GM18502 (cell line): ENCODE results near the gene GJA4.

ENCODE experiments used
- ATAC-seq: cut with Tn5 transposase; IDR thresholded peaks from one replicate; pipeline ENCODE4 v1.9.1; 2021; ENCODE audit warnings: mild to moderate bottlenecking; ENCODE audit not compliant: unreplicated experiment, poor library complexity

The GJA4 gene

DNA sequence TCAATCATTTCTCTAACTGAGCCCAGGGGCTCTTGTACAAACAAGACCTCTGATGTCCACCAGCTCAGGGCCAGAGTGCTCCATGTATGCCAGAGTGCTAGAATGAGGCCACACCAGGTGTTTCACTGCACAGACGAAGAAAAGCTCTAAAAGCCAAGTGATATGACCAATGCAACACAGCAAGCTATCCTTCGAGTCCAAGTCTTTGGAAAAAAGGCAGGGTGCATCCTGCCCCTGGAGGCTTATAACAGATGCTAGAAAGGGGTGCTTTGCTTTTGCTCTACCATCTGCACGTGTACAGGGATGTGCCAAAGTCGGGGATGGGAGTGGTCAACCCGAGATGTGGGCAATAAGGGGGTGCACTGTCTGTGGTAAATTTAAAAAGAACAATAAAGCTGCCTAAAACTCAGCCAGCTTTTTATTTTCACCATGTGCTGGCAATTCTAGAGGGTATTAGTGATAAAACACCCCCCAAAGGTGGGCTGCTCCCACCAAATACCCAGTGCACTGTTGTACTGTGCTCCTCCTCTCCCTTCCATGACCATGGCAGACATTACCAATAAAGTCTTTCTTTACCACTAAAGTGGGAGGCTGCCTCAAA is 34.6 kb downstream of the GJA4 start:
- ATAC-seq, result no peak

DNA sequence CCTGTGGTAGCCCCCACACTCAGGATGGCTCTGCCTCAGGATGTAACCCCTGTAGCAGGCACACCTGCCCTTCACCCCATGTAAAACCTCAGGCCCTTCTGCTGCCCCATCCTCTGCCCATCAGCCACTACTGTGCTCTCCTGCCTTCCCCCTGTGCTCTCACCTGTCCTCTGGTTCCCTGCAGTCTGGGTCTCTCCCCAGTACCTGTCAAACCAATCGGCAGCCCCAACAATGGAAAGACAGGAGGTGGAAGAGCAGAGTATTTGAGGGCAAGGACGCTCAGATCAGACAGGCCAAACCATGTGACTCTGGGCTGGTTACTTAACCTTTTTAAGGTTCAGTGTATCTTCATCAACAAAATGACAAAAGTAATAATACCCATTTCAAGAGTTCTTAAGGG is 35.8 kb downstream of the GJA4 start:
- no peak for ATAC-seq

DNA sequence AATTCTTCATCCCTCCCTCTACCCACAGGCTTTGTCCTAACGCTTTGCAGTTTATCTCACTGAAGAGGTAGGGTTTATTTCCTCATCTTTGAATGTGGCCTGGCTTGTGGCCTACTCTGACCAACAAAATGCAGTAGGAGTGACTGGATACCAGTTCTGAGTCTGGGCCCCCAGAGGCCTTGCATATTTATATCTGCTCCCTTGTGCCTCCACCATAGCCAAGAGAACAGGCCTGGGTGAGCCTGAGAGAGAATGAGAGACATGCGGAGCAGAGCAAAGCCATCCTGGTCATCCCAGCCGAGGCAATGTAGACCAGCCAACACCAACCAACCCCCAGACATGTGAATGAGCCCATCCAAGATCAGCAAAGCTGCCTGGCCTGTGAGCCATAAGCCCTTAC is 36.5 kb downstream of the GJA4 start:
- no peak for ATAC-seq

DNA sequence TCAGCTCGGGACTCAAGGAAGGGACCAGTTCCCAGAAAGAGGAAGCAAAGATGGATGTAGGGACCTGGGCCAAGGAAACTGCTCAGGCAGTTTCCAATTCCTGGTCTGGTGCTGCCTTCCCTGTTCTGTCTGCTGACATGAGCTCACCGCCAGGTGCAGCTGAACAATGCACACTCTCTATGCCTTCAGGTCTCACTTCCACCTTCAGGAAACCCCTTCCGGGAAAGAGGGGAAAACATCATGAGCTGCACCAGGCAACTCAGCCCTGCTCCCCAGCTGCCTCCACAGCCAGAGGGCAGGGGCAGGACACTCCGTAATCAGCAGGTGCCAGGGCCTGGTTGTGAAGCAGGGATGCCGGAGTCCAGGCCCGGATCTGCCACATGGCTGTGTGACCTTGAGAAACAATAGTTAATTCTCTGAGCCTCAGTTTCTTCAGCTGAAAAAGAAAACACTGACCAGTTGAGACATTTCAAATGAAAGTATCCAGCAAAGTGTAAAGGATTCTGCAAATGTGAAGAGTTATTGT is 39.0 kb downstream of the GJA4 start:
- ATAC-seq, result no peak

DNA sequence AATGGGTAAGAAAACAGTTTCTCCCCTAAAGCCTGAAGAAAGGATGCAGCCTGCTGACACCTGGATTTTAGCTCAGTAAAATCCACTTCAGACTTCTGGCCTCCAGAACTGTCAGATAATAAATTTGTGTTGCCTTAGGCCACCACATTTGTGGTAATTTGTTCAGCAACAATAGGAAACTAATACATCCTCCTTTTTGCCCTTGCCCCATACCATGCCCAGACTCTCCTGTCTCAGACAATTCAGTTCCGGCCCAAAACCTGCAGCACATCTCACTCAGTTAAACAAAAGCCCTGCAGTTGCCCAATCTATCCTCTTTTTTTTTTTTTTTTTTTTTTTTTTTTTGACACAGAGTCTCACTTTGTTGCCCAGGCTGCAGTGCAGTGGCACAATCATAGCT is 40.9 kb downstream of the GJA4 start:
- ATAC-seq, result no peak

DNA sequence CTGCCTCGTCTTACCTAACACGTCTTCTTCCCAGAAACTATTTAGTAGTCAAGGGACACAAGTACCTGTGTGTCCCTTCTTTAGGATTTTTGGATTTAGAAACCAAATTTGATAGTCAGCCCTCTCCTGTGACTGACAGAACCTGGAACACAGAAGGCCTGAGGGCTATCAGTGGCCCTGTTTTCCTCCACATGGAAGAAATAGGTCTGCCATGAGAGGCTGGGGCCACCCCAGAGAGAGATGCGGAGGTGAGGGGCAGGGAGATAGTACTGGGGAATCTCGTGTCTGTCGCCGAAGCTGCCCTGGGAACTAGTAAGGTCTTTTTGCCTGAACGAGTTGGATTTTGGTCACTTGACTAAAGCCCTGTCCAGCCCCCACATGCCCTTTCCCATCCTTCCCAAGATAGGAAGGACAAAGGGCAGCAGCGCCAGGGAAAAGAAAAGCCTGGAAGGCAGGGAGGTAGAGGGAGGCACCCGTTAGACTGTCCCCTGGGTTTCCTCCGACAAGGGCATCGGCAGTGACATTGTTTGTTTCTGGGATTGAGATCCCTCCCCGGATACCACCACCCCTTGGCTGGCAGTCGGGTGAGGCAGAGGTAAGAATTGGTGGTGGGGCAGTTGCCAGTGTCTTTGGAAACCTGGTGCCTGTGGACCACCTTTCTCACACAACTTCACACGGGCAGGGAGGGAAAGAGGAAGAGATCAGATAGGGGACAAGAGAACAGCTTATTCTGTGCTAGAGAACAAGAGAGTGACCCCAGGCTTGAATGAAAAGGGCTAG is 46.9 kb downstream of the GJA4 start:
- ATAC-seq, result no peak

DNA sequence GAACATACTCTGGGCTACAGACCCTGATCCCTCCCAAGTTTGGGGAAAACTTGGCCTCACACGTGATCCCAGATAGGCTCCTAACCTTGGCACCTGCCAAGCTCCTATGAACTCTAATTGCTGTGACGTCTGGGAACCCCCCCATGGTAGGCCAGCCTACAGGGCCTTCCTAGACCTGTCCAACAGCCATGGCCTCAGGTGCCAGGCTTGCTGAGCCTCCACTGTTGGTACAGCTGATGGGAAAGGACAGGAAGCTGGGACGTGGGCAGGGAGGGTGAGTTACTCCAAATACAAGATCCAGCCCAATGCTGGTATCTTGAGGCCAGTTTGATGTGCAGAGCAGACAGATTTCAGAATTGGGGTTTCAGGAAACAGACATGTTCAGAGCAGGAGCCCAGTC is 47.6 kb downstream of the GJA4 start:
- no peak for ATAC-seq

DNA sequence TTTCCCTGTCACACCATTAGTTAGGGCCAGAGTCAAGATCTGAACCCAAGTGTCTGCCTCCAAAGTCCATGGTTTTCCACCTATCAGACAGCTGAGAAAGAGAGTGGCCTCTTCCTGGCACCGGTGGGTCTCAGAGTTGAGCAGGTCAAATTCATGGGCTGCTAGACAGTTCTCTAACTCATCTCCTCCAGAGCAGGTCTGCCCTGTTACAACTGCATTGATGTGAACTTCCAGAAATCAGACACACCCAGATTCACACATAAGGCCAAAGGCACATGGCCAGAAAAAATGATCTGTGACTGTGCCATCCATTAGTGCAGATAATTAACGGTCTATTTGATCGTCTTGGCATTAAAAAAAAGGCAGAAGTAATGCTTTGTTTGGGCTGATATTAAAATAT is 49.3 kb downstream of the GJA4 start:
- ATAC-seq, result no peak

DNA sequence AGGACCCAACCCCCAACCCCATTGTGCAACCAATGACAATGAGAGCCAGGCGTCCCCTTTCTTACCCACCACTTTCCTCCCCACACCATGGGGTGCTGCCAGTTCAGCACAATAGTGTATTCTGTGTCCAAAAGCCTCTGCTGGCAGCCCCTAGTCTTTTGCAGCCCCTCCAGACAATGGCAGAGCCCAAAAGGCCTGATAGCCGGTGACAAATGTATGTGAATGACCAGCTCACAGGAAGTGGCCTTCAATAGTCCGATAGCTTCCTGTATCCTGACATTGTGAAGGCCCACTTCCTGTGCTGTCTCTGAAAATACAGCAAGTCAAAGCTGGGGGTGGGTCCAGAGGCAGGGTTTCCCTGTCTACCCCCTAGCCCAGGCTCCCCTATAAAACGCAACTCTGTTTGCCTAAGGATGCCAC is 50.2 kb downstream of the GJA4 start:
- ATAC-seq, result no peak

DNA sequence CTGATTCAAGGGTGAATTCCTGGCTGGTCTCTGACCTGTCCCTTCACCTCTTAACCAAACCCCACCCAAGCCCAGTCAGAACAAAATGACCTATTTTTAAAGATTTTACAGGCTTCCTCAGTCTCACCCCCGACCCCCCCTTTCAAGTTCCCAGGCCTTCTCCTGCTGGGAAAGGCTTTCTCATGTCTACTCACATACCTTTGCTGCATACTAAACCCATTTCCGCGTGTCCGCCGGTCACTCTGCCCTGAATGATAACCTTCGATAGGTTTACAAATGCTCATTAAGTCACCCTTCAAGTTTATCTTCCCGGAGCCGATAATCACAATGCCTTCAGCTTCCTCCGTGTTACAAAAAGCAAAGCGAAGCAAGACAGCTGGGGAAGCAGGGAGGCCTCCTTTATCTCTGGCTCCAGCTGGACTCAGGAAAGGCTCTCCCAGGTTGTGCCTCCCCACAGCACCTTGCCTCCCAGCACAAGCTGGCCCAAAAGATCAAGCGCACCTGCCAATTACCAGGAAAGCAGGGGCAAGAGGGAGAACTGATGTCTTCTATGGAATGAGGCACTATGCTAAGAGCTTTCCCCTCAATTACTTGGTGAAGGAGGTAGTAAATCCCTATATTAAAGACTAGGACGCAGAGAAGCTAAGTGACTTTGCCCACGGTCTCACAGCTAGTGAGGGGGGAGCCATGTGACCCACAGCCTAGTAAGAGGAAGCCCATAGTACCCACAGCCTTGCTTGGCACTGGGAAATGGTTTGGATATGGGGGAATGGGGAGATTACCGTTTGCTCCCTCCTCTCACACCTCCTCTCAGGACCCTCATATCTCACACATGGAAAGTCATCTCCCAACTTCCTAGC is 50.8 kb downstream of the GJA4 start:
- no peak for ATAC-seq

DNA sequence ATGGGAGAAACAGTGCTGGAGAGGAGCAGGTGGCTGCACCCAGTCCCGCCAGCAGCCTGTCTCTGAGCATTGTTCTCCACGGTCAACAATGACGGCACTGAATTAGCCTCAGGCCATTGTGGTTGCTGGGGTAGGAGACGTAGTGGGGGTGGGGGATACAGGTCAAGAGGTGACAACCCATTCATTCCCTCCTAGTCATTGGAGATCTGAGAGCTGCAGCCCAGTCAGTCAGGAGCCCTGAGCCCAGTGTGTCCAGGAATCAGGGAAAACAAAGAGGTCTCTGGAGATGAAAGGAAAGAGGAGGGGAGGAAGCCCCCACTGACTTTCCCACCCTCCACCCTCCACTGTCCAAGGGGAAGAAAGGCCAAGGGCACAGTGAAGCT is 51.4 kb downstream of the GJA4 start:
- no peak for ATAC-seq
